Activated CD8-positive, alpha-beta memory T cell treated with anti-CD3 and anti-CD28 coated beads, Interleukin-2, amount 50 U/mL, for 24 hours (primary cell): Measurements from ENCODE around the gene ZNF536.

Source experiments
- DNase-seq: peaks from one replicate; pipeline ENCODE4 v3.0.0-alpha.2; 2020; ENCODE audit errors: extremely low read depth

Gene ZNF536

DNA sequence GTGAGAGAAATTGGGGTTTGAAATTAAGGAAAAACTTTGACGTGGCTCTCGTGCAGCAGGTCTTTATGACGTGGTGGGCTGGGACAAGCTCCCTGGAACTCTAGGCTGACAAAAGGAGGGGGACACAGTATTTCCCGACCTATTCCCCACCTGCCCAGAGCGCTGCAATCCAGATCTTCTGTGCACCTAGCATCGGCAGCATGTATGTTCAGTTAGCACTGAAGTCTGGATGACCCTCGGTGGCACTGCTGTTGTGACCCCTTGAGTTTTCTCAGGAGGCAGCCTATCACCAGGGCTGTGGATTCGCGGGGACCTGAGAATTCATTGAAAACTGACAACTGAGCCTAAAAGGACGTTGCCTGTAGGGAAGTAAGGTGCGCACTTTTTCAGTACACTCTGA is 9.1 kb upstream of the ZNF536 start:
- DNase-seq: no peak

DNA sequence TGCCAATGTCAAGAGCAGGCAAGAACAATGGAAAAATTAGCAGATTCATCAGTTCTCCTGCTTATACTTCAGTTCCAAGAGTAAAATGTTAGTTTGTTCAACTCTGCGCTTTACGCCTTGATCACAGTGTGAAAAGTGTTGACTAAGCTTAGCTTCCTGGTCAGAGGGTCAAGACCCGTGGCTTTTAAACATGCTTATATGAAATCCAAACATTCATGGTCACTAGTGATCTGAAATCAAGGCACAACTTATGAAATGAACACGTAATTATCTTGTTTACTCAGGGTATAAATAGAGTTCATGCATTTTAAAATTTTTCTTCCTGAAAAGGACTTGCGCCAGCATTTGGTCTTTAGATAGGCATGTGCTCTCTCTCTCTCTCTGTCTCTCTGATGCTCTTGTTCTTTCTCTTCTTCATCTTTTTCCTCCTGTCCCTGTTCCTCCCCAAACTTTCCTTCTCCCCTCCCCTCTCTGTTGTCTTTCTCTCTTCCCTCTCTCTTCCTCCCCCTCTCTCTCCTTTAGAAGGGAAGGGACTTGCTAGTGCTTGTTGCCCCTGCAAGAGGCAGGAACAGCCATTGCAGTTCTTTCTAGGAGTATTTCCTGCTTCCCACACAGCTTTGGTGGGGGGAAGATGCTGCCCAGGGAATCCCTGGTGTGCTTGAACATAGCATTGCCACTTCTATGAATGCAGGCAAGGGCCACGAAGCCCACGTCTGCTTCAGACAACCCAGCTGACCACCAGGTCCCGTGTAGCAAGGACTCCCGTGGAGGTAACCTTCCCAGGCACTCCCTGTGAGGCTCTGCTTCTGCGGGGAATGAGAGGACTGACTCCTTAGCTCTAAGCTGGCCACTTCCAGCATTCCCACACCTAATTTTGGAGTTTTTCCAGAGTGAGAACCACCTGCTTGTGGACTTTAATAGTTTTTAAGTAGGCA is 7.1 kb upstream of the ZNF536 start:
- DNase-seq: no peak

DNA sequence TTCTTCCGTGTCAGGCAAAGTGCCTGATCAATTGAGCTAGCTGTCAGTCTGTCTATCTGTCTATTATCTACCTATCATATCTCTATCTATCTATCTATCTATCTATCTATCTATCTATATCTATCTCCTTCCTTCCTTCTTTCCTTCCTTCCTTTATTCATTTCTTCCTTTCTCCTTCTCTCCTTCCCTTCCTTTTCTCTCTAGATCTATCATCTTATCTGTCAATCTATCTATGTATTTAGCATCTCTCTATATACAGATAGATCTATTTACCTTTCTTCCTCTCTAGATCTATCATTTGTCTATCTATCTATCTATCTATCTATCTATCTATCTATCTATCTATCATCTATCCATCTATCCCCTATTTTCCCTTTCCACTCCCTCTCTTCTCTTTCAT is 5.9 kb upstream of the ZNF536 start:
- DNase-seq: no peak

DNA sequence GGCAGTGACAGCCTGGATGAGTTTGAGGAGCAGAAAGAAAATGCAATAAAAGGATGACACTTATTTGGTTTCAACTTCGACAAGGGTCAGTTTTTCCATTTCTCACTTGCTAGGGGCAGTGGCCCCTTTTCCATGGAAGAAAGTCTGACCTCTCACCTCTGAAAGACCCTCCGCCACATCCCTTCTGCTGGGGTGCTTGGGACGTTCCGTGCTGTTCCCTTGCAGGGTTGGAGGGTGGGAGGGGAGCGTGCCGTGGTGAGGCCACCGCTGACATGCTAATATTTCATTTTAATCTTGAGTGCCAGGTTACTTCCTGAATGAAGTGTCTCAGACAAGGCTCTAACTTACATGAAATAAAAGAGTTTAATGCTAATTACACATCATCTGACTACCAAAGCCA is 5.2 kb upstream of the ZNF536 start:
- DNase-seq: no peak

DNA sequence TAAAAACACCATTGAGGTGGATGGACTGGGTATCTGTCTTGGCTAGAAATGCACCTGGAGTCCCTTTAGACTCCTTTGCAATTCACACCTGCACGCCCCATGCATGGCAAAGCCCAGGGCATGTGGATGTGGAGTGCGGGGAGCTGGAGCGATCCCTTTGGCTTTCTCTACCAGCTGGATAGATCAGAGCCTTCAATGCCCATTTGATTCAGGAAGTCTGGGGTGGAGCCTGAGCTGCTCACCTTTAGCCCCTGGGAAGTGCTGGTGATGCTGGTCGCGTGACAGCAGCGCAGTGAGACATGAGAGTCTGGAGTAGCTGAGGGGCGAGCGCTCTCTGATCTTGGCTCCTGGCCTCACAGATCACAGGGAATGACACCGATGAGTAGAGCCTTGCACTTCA is 4.8 kb upstream of the ZNF536 start:
- DNase-seq: no peak

DNA sequence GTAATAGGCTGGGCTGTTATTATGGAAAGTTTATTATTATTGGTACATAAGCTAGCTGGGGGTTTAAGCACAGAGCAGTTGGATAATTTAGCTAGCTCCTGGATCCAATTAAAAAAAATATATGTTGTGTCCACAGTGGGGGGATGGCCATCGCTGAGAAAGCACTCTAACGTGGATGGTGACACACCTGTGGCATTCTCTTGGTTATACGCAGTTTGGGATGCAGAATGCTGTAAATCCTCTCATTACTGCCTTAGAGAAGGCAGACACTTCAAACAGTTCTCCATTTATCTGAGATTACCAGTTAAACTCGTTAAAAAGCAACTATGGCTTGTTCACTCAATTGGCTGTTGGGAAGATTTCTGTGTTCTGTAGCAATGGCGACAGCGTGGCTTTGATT is 2.4 kb upstream of the ZNF536 start:
- DNase-seq: no peak

DNA sequence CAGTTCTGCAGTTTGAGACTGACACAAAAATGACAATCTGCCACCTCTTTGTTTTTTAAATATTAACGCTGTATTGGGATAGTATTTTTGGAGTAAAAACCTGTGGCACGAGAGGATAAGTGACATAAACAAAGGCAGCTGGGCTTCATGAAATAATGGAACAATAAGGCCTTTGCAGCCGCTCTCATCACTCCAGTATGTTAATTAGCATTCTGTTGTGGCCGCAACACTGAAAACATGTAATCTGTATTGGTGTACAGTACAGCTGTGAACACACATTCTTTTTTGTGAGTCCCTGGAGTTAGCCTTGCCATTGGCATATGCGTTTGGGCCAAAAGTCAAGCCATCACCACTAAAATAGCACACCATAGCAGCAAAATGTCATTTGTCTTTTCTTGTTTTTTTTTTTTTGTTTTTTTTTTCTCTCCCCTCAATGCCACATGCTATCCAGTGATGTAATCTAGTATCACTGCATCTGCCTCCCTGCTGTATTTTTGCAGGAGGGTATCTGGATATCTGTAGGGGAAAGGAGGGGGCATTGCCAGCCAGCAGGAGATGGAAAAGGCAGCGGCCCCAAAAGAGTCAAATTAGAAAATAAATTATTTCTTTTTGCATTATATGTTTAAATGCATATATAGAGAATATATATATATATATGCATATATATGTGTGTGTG is 885 bp upstream of the ZNF536 start:
- no peak for DNase-seq

DNA sequence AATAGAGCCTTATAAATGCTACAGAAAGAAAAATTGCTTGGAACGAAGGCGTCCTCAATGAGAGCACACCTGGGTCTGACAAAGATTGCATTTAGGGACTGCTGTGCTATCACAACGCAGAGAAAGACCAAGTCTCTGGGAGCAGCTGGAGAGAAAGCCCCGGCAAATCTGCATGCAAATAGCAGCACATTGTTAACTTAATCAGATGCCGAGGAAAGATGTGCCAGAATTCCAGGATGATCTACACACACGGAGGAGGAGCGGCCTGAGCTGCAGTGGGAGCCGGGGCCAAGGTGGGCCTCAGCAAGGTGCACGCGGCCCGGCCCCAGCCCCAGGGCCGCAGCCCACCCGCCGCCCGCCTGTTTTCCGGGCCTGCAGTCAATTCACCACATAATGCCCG is 1.4 kb downstream of the ZNF536 start:
- no peak for DNase-seq

DNA sequence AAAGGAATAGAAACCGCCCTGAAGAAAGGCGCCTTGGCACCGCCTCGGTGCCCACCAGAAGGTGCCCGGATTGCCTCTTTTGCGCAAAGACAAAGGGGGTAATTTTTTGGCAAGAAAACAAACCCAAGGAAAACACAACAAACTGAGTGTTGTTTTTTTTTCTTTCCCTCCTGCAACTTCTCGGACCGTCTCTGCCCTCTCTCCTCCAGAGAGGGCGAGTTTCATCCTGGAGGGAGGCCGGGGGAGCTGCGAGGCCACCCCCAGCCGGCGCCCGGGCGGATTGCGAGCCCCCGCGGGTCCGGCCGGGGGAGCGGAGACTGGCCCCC is 2.3 kb downstream of the ZNF536 start:
- no peak for DNase-seq

DNA sequence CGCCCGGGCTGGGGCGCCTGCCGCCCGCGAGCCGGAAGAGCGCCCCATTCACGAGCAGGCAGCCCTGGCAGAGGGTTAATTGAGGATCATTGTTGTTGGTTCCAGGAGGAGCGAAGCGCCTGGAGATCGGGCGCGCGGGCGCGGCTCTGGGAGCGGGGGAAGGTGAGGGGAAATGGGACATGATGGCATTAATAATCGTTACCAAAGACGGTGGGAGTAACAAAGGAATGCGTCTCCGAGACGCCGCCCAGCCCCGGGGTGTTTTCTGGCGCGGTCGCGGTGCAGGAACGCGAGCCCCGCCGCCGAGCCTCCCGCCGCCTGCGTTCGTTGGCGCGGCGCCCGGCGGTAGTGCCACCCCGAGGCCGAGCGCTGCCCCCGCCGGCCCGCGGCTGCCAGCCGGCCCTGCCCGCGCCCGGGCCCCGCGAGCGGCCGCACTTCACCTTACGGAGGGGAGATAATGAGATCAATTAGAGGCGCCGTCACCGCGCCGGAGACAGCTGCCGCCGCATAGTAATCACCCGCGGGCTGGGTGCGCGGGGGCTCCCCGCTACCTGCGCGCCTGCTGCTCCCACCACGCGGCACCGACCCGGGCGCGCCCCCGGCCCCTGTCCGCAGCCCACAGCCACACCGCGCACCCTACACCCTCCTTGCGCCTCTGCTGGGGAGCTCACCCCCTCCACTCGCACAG is 2.8 kb downstream of the ZNF536 start:
- DNase-seq: no peak

DNA sequence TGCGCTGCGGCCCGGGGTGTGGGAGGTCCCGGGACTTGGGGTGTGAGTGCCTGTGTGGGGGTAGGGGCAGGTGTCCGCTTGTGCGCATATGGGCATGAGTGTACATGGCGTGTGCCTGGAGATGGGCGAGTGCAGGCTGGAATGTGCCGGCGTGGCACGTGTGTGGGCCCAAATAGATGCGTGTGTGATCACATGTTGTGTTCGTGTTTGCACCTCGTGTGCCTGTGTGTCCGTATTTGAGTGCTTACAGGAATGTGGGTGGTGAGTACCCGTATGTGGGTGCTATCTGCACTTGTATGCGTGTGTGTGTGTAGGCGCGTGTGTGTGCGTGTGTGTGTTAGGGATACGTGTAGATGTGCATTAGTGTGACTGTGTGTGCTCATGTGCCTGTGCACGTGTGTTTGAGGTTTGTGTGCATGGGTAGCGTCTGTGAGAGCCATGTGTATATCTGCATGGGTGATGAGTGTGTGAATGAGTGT is 3.4 kb downstream of the ZNF536 start:
- DNase-seq: no peak

DNA sequence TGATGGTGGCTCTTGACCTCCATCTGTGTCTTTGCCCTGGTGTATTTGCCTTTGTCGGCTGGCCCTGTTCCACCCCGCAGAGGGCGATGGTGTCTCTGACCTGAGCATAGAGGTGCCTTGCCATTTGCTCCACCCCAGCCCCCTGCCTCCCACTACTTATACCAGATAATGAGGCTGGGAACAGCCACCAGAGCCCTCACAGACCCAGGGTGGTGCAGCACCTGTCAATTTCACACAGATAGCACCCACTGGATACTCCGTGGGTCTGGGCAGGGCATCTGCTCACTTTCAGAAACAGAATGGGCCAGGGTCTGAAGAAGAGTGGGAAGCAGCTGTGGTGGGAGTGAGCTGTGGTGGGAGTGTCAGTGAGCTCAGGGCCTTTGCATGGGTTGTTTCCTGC is 4.1 kb downstream of the ZNF536 start:
- no peak for DNase-seq

DNA sequence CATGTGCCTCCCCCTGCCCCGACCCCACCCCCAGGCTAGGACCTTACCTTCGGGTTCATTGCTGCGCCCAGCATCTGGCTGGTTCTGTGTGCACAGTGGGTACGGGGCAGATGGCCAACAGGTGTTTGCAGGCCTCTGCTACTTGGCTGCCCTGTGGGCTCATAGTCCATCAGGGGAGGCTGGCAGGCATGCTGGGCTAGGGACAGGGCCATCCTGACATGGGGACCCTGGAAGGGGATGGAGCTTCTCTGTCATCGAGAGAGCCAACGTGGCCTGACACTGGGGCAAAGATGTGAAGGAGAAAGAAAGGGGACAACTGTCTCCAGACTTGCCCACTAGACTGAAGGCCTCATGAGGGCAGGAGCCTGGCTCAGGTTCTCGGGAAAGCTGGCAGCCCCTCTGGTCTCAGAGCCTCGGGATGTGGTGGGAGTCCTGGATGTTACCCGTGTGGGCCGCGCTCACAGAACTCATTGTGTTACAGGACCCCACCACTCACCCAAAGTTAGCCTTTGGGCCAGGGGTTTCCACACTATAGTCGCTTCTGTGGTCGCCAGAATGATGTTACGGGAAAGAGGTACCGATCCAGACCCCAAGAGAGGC is 4.7 kb downstream of the ZNF536 start:
- no peak for DNase-seq

DNA sequence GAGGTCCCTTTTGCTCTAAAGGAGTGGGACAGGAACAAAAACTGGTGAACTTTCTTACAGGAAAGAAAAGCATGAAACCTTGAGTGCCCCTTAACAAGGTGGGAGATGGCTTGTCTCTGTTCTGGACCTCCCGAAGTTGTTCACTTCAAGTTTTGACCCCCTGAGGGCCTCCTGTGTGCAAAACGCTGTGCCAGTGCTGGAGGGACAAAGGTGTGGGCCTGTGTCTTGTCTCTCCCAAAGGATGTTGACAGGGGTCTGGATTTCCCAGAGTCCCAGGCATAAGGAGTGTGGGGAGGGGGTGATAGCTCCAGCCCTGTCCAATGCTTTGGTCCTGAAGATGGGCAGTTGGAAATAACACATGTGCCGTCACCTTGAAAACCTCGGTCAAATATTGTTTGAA is 6.5 kb downstream of the ZNF536 start:
- no peak for DNase-seq

DNA sequence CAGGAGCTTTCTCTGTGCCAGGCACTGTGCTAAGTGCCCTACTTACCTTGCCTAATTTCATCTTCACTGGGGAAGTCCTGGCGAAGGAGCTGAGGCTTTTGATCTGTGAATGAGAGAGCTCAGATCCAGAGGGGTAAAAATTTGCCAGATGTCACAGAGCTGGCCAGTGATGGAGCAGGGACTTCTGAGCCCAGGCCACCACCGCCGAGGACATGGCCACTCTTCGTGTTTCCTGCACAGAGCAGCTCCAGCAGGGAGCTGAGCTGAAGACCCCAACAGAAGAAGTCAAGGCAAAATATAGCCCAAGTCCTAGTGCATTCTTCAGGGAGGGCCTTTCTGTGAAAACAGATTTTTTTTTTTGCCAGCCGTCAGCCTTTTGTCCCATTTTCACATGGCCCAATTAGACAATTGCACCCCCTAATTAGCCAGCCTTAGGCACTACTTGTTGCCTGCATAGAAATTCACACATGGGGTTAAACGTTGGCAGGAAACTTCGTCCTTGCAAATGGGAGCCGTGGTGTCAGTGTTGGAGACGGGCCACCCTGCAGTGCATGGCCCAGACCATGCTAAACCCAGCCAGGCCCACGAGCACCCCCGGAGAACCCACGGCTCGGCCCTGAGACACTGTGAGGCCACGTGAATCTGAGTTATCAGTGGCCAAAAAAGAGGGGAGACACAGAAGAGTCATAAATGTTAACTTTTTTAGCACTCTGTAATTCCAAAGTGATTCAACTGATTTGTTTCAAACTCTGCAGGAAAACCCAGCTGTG is 7.8 kb downstream of the ZNF536 start:
- no peak for DNase-seq

DNA sequence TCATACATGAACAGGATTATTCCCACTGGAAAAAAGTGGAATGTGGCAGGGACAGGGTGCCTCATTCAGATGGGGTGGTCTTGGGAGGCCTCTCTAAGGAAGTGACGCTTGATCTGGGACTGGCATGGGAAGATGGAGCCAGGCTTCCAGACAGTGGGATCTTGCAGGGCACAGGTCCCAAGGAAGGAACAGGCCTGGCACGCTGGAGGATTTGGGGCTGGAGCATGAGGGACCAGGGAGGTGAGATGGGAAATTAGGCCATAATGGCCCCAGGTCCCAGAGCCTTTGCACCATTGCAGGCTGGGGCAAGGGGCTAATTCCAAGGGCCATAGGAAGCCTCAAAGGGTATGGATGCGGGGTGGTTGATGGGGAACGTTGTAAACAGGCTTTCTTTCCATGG is 9.2 kb downstream of the ZNF536 start:
- no peak for DNase-seq

DNA sequence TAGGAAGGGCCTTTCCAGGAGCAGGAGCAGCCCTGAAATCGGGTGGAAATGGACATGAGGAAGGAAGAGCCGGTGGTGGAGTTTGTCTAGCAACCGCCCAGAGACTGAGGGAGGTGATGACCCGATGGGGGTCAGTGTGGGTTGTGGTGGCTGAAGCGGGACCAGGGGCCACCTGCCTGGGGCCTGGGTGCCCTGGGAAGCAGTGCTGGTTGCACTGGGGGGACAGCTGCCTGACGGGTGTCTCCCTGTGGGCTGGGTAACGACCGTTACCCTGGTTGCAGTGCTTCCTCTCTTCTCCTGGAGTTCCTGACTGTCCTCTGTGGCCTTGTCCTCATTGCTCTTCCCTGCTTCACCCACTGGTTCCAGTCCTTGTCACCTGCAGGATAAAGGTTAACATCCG is 13.0 kb downstream of the ZNF536 start:
- DNase-seq: no peak

DNA sequence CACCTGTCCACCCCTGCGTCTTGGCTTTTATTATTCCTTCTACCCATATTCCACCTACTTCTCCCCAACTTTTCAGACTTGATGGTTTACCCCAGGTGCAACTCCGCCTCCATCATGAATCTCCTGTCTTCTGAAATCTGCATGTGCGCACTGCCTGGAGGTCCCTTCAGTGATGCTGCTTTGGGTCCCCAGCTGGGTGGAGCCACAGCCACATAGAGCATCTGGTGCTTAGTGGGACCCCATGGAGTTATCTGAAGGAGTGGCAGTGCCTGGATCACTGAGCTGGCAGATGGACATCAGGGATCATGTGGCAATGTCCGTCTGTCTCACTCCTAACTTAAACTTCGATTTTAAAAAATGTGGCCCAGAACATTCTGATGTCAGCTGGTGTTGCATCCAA is 13.5 kb downstream of the ZNF536 start:
- no peak for DNase-seq

DNA sequence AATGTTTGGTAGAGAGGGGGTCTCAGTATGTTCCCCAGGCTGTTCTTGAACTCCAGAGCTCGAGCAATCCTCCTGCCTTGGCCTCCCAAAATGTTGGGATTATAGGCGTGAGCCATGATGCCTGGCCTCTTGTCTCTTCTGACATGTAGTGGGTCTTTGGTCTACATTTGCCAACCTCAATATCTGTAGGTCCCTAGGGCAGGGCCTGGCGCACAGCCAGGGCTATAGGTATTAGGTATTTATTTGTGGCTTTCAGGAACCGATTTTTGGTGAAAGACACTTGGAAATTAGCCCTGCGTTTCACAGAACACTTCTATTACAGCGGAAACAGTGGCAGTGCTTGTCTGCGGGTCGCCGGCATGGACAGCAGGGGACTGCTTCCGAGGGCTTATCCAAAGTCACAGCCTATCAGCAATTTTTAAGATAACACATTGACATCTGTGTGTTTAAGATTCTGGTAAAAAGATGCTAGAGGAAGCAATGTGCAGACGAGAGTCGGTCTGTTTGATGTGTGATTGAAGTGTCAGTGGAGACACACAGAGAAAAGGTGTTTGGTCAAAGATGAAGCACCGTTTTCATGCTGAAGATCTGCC is 14.5 kb downstream of the ZNF536 start:
- no peak for DNase-seq

DNA sequence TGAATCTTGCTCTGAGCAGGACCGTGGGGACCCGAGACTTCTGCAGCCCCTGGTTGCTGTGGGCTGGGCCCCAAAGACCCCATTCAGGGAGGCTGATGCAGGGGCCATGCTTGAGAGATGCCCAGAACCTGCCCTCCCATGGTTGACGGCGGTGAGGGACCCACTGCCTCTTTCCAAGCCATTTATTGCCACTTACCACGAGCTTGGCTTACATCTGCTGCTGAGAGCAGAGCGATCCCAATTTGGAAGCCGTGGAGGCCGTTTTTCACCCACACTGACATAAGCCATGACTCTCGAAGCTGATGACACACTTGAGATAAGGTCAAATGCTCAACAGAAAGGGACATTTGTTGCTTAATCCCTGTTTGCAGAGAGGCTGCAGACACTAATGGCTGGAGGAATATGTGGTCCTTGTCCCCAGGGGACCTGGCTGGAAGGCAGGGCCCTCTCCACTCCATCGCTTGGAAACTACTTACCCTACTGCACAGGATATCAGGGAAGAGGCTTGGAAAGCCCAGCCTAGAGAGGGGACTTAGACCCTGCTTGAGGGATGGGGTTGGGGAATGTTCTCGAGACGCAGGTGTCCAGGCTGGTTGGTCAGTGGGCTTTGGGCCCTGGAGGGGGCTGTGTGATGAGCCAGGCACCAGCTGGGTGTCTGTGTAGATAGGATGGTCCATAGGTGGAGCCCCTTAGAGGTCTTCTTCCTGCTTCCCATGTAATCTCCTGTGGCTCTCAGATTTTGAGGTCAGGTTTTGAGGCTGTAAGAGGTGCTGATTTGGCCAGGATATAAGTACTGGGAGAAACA is 15.3 kb downstream of the ZNF536 start:
- no peak for DNase-seq
